PC-3 (cell line): Measurements from ENCODE around the gene PPP2R1B.

ENCODE experiments used
- EZH2 ChIP-seq: fragments of 300-600 bp; sonication (generic); IDR thresholded peaks from one replicate; pipeline ENCODE4 v1.6.1; 2017; ENCODE audit warnings: antibody characterized with exemption, mild to moderate bottlenecking, low read length; ENCODE audit not compliant: unreplicated experiment
- EZH2phosphoT487 ChIP-seq: fragments of 300-600 bp; sonication (generic); IDR thresholded peaks from 2 replicates; pipeline ENCODE4 v1.6.1; 2018; ENCODE audit warnings: mild to moderate bottlenecking, antibody characterized with exemption, low read length, borderline replicate concordance
- TF ChIP-seq, protein P1 (sequence below): fragments of 300-600 bp; sonication (generic); conservative IDR thresholded peaks from 2 replicates; pipeline ENCODE4 v1.5.1; 2017; ENCODE audit warnings: antibody characterized with exemption, low read depth, mild to moderate bottlenecking, low read length

GRCh38 chr11:111703576-111703975, 62.6 kb downstream of the PPP2R1B start:
- TF ChIP-seq, protein P1, sequence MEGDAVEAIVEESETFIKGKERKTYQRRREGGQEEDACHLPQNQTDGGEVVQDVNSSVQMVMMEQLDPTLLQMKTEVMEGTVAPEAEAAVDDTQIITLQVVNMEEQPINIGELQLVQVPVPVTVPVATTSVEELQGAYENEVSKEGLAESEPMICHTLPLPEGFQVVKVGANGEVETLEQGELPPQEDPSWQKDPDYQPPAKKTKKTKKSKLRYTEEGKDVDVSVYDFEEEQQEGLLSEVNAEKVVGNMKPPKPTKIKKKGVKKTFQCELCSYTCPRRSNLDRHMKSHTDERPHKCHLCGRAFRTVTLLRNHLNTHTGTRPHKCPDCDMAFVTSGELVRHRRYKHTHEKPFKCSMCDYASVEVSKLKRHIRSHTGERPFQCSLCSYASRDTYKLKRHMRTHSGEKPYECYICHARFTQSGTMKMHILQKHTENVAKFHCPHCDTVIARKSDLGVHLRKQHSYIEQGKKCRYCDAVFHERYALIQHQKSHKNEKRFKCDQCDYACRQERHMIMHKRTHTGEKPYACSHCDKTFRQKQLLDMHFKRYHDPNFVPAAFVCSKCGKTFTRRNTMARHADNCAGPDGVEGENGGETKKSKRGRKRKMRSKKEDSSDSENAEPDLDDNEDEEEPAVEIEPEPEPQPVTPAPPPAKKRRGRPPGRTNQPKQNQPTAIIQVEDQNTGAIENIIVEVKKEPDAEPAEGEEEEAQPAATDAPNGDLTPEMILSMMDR, result no peak
- TF ChIP-seq EZH2 (no peak), EZH2phosphoT487 (no peak)
